ENCODE data around the gene ALPG. TPM values are rescaled to one million over a fixed set of nuclear protein-coding genes. Genes with fewer than 3 reads are reported as not detected.
"Not testable (repeated sequence)": the region's sequence is repeated elsewhere in the genome, so short reads cannot be mapped to it uniquely, and the experiment has no call there.

The ALPG gene
- total RNA-seq, 1 experiment from 2014 or later, result not detected

- peak; percentile 43 for DNase-seq (ENCODE audit: low read depth)
These were observed 33.8 kb downstream of the ALPG start for GRCh38 chr2:232440220-232441018.

GRCh38 chr2:232441147-232441651, 34.6 kb downstream of the ALPG start:
- DNase-seq (ENCODE audit: low read depth), result no peak

- DNase-seq (ENCODE audit: low read depth), result not testable (repeated sequence)
These were observed 35.3 kb downstream of the ALPG start for GRCh38 chr2:232441922-232442321.

- DNase-seq (ENCODE audit: low read depth), result peak; percentile 8
These were observed 35.8 kb downstream of the ALPG start for GRCh38 chr2:232442431-232442830.

- not testable (repeated sequence) for DNase-seq (ENCODE audit: low read depth)
These were observed 36.4 kb downstream of the ALPG start for GRCh38 chr2:232443047-232443446.

- DNase-seq (ENCODE audit: low read depth), result not testable (repeated sequence)
These were observed 37.2 kb downstream of the ALPG start for GRCh38 chr2:232443669-232444408.

GRCh38 chr2:232444409-232445148, 37.9 kb downstream of the ALPG start:
- DNase-seq (ENCODE audit: low read depth), result peak; percentile 61

- DNase-seq (ENCODE audit: low read depth), result not testable (repeated sequence)
These were observed 38.7 kb downstream of the ALPG start for GRCh38 chr2:232445149-232445885.

GRCh38 chr2:232446266-232446777, 39.7 kb downstream of the ALPG start:
- DNase-seq (ENCODE audit: low read depth), result not testable (repeated sequence)

- DNase-seq (ENCODE audit: low read depth), result no peak
These were observed 40.5 kb downstream of the ALPG start for GRCh38 chr2:232447091-232447620.

GRCh38 chr2:232447638-232448303, 41.1 kb downstream of the ALPG start:
- DNase-seq (ENCODE audit: low read depth), result no peak

GRCh38 chr2:232448304-232448690, 41.7 kb downstream of the ALPG start:
- no peak for DNase-seq (ENCODE audit: low read depth)

GRCh38 chr2:232449964-232450363, 43.3 kb downstream of the ALPG start:
- no peak for DNase-seq (ENCODE audit: low read depth)

GRCh38 chr2:232451645-232452044, 45.0 kb downstream of the ALPG start:
- not testable (repeated sequence) for DNase-seq (ENCODE audit: low read depth)

- DNase-seq (ENCODE audit: low read depth), result no peak
These were observed 48.0 kb downstream of the ALPG start for GRCh38 chr2:232454630-232455029.

GRCh38 chr2:232455426-232456255, 49.0 kb downstream of the ALPG start, which contains the start of gene ALPI:
Gene ALPI, plus strand, starts transcription at chr2:232456153. Its CDS starts 47 bp downstream, at chr2:232456200.
- DNase-seq (ENCODE audit: low read depth), result no peak

- no peak for DNase-seq (ENCODE audit: low read depth)
These were observed 49.9 kb downstream of the ALPG start for GRCh38 chr2:232456296-232457120.

All from LHCN-M2 (cell line).